Subcutaneous adipose tissue (tissue), 4 donors: ENCODE measurements around the gene CYP2J2. TPM values are rescaled to one million over a fixed set of nuclear protein-coding genes. Genes with fewer than 3 reads are reported as not detected.

Experiments used
- total RNA-seq, 4 donors: library from RNA; depleted of rRNA; stranded (reverse); fragments of >200 nt; gene quantifications; one replicate each; pipeline ENCODE4 v1.1.0, GENCODE V29; 2016
- TF ChIP-seq, protein P1 (sequence below): fragments of 450-650 bp; IDR thresholded peaks from one replicate; pipeline ENCODE4 v1.5.1; 2016; ENCODE audit warnings: low read depth, mild to moderate bottlenecking, control low read depth, antibody characterized with exemption, moderate library complexity

CYP2J2 gene
- total RNA-seq, 4 donors from 2014 or later, result 0.33 TPM; not detected in 3

DNA sequence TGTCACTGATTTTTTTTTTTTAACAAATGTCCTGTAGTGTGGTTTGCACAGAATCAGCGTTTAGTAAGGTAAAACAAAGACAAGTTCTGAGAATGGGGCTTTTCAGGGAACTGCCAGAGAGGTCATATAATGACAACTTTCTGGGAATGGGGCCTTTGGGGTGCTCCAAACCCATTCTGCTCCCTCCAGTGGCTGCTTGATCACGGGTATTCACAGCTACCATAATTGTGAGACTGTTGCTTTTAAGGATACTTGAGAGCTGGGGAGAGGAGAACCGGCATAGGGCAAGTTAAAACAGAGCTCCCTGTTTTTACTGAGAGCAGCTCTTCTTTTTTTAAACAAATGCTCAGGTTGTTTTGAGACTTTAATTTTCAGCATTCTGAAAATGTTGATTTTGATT lies 48.2 kb downstream of the CYP2J2 start:
- TF ChIP-seq, protein P1, sequence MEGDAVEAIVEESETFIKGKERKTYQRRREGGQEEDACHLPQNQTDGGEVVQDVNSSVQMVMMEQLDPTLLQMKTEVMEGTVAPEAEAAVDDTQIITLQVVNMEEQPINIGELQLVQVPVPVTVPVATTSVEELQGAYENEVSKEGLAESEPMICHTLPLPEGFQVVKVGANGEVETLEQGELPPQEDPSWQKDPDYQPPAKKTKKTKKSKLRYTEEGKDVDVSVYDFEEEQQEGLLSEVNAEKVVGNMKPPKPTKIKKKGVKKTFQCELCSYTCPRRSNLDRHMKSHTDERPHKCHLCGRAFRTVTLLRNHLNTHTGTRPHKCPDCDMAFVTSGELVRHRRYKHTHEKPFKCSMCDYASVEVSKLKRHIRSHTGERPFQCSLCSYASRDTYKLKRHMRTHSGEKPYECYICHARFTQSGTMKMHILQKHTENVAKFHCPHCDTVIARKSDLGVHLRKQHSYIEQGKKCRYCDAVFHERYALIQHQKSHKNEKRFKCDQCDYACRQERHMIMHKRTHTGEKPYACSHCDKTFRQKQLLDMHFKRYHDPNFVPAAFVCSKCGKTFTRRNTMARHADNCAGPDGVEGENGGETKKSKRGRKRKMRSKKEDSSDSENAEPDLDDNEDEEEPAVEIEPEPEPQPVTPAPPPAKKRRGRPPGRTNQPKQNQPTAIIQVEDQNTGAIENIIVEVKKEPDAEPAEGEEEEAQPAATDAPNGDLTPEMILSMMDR, result no peak

DNA sequence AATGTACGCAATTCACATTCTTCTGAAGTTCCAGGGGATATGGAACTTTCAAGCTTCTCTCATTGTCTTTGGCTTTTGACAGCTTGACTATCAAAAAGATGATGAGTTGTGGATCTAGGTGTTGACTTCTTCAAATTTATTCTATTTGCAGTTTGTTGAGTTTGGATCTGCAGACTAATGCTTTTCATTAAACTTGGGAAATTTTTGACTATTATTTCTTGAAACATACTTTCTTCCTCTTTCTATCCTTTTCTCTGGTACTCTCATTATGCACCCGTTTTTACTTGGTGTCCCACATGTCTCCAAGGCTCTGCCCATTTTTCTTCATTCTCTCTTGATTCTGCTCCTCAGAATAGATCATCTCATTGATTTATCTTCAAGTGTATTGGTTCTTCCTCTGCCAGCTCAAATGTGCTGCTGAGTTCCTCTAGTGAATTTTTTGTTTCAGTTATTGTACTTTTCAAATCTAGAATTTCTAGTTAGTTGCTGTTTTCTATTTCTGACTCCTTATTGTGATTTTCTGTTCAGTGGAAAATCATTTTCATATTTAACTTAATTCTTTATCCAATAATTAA lies 49.4 kb downstream of the CYP2J2 start:
- TF ChIP-seq, protein P1, result no peak

DNA sequence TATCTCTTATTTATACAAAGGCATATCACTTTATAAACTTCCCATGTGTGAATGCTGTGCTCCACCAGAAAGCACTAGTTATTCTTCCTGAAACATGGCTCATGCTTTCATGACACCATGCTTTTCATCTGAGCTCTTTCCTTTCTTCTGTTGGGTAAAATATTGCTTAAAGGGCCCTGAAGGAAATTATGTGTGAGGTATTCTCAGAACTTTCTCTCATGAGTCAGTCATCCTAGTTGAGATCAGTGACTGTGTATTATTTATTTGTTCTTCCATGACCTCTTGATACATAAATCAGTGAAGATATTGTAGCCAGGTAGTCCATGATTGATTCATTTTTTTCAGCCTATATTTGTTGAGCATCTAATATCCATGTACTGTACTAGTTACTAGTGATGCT lies 54.8 kb downstream of the CYP2J2 start:
- TF ChIP-seq, protein P1, result no peak

DNA sequence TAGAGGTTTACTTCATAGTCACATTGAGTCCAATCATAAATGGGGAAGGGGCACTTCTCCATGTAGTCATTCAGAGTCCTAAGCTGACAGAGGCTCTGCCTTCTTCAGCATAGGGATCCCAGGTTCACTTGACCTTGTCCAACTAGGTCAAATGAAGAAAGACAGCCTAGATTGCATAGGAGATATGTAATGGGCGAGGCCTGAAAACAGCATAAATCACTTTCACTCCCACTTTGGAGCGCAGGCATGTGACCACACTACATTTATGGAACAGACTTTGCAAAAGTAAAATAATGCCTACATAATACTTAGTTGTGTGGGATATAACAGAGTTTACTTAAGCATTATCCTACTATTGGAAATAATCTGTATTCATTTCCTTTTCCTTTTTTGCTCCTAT lies 60.1 kb downstream of the CYP2J2 start:
- TF ChIP-seq, protein P1, result no peak

DNA sequence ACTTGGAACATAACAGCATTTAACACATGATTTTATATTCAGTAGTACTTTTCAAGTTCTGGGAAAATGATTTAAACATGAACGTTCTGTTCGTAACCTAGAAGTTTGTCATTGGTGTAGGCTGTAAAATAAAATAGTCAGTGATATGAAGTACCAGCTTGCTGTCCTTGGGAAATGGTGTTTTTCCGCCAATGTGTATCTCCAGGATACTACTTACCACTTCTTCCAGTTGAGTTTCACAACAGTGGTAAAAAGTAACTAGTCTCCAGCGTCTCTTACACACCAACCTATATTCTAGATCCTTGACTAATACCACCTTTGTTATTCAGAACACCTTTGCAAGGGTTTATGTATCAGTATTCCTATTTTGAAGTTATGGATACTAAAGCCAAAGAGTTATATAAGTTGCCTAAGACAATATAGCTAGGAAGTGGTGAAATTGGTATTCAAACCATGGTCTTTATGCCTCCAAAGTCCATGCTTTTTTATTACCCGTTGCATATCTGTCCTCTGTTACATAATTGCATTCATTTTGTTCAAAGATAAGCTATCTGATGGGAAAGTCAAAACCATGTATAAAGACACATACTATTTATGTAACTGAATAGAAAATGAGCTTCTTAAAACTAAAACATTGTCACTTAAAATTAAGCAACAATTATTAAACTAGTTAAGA lies 68.8 kb downstream of the CYP2J2 start:
- TF ChIP-seq, protein P1, result no peak

DNA sequence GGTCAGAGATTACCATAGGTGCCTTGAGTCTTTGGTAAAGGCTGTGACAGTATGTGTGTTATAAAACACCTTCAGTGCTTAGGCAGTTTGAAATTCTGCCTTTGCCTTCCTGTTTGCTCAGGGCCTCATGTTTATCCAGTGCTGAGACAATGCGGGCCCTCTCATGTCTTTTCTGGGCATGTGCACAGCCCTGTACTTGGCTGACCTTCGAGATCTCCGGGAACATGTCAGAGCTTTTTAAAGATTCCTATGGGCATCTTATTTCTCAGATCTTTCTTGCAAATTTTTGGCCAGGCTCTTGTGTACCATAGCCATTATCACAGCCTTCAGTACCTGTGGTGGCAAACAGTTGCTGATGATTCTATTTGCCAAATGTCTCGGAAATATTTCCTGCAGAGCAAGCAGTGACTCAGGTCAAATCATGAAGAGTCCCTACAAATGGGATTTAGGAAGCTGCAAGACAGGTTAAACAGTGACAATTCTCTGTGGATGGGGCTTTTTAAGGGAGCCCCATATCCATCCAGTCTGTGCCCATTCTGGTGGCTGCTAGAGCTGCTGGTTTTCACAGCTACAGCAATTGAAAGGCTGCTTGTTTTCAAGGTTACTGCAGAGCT lies 69.7 kb downstream of the CYP2J2 start:
- TF ChIP-seq, protein P1, result no peak

DNA sequence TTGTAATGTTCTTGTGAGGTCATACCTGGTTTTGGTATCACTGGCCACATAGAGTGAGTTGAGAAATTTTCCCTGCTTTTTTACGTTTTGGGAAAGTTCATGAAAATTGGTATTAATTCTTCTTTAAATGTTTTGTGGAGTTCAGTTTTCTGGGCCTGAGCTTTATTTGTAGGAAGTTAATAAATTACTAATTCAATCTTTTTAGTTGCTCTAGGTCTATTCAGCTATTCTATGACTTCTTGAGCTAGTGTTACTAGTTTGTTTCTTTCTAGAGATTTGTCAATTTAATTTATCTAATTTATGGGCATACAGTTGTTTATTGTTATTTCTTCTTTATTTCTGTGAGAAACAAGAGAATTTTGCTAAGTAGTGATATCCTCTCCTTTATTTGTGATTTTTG lies 74.5 kb downstream of the CYP2J2 start:
- TF ChIP-seq, protein P1, result no peak
